Psoas muscle (tissue), 8 donors: Measurements from ENCODE around the gene CLEC2D. TPM values are rescaled to one million over a fixed set of nuclear protein-coding genes. Genes with fewer than 3 reads are reported as not detected.
"Not testable (repeated sequence)": the region's sequence is repeated elsewhere in the genome, so short reads cannot be mapped to it uniquely, and the experiment has no call there.

Experiments used
- ATAC-seq, 4 donors: fragments of 200-7000 bp; cut with Tn5 transposase; one replicate each; pipeline ENCODE4 v1.9.1; 2020; ENCODE audit warnings: moderate library complexity in 3 of 4, mild to moderate bottlenecking in 2 of 4
- DNase-seq, 2 donors: peaks; one replicate each; pipeline ENCODE4 v3.0.0-alpha.2; 2020
- H3K27ac ChIP-seq: fragments of 200-600 bp; one replicate; pipeline ENCODE4 v1.8.0; 2022
- H3K27me3 ChIP-seq, 3 donors: fragments of 200-600 bp in 1 of 3; one replicate each; pipeline versions ENCODE4 v1.6.1 to v1.8.0; 2013 to 2022; ENCODE audit warnings: low read length in 2 of 3, mild to moderate bottlenecking in 2 of 3, moderate library complexity in 1 of 3; ENCODE audit not compliant: insufficient read depth in 3 of 3
- H3K36me3 ChIP-seq, 2 donors: fragments of 200-600 bp in 1 of 2; one replicate each; pipeline versions ENCODE4 v1.6.1 to v1.8.0; 2013 to 2022; ENCODE audit warnings: low read depth in 1 of 2, mild to moderate bottlenecking in 1 of 2, moderate library complexity in 1 of 2; ENCODE audit not compliant: insufficient read depth in 1 of 2
- H3K4me1 ChIP-seq: fragments of 200-600 bp; one replicate; pipeline ENCODE4 v1.8.0; 2022
- H3K4me3 ChIP-seq: fragments of 200-600 bp; one replicate; pipeline ENCODE4 v1.8.0; 2022; ENCODE audit warnings: mild to moderate bottlenecking
- H3K9me3 ChIP-seq: fragments of 200-600 bp; one replicate; pipeline ENCODE4 v1.8.0; 2022
- WGBS, 3 donors: extraction: QIAGEN DNeasy Blood & Tissue Kit; methylation state at CpG; one replicate each; pipeline versions ENCODE4 v1.1.6 to v1.1.7; 2013; 5-methylcytosine and 5-hydroxymethylcytosine counted together
- intact Hi-C, 2 donors: fragments of 100-400 bp; cut with DNase I; formaldehyde crosslinking; loops; one replicate each; pipeline versions ENCODE4 v1.11.0 to v1.14.2; 2022
- polyA plus RNA-seq, 3 donors: library from polyadenylated mRNA; stranded (reverse); fragments of 200-250 nt; gene quantifications; one replicate each; pipeline ENCODE4 v1.2.3, GENCODE V29; 2013
- total RNA-seq, 4 donors: library from RNA; stranded (reverse); fragmentation: NEBNext Ultra II Directional in 2 of 4; extraction: Animal tissue kit (Norgen Biotek cat#: 25700) in 2 of 4; gene quantifications; one replicate each; pipeline versions ENCODE4 v1.2.1 to v1.2.4, GENCODE V29; 2021 to 2023
- TF ChIP-seq, protein P1 (sequence below): fragments of 200-600 bp; IDR thresholded peaks from one replicate; pipeline ENCODE4 v1.8.0; 2022; ENCODE audit warnings: antibody characterized with exemption
- donor health status: healthy with polysubstance abuse.
- donor health status: DM: no; HTN: no; CAD: no; lungs with moderate emphysema.
- donor health status: Bipolar disorder and iron deficiency.
- donor health status: healthy.
- donor health status: DM: yes; HTN: yes; CAD: no.
- donor health status: DM: no; HTN: no; CAD: no.
- donor health status: DM: no; HTN: no; CAD: no.
- donor health status: DM: yes; HTN: yes; CAD: no.

Gene CLEC2D
- total and polyA plus RNA-seq, 7 donors, result 0.42 to 2.5 (median 0.97) TPM

DNA sequence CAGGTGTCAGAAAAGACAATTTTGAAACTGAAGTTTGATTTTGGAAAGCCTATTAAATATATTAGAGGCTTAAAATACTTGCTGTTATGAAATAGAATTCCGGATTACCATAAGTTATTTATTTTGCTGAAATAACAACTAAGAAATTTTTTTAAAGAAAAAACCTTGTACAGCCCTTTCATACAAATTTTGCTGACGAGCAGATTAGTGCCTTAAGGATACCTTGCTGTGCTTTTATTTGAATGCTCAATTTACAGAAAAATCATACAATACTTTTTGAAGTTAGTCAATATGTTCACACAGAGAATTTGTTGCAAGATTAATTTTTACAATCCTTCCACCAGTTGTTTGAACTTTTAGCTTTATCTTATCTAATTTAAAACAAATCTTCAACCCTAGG lies 29.5 kb upstream of the CLEC2D start:
- Histone ChIP-seq H3K27me3 (no peaks in the 10 kb centered on the region), H3K4me1 (no peaks in the 10 kb centered on the region), H3K36me3 (no peaks in the 10 kb centered on the region), H3K4me3 (no peak overlapping the region), H3K9me3 (no peaks in the 10 kb centered on the region), H3K27ac (no peak overlapping the region)
- DNase-seq (no peak), ATAC-seq (no peak)
- TF ChIP-seq, protein P1, sequence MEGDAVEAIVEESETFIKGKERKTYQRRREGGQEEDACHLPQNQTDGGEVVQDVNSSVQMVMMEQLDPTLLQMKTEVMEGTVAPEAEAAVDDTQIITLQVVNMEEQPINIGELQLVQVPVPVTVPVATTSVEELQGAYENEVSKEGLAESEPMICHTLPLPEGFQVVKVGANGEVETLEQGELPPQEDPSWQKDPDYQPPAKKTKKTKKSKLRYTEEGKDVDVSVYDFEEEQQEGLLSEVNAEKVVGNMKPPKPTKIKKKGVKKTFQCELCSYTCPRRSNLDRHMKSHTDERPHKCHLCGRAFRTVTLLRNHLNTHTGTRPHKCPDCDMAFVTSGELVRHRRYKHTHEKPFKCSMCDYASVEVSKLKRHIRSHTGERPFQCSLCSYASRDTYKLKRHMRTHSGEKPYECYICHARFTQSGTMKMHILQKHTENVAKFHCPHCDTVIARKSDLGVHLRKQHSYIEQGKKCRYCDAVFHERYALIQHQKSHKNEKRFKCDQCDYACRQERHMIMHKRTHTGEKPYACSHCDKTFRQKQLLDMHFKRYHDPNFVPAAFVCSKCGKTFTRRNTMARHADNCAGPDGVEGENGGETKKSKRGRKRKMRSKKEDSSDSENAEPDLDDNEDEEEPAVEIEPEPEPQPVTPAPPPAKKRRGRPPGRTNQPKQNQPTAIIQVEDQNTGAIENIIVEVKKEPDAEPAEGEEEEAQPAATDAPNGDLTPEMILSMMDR, result no peak
- 84 to 91% (median 87%) methylated on average over 2 of the region's 2 CpGs for WGBS, 3 donors
- intact Hi-C loops, result no loop called here

DNA sequence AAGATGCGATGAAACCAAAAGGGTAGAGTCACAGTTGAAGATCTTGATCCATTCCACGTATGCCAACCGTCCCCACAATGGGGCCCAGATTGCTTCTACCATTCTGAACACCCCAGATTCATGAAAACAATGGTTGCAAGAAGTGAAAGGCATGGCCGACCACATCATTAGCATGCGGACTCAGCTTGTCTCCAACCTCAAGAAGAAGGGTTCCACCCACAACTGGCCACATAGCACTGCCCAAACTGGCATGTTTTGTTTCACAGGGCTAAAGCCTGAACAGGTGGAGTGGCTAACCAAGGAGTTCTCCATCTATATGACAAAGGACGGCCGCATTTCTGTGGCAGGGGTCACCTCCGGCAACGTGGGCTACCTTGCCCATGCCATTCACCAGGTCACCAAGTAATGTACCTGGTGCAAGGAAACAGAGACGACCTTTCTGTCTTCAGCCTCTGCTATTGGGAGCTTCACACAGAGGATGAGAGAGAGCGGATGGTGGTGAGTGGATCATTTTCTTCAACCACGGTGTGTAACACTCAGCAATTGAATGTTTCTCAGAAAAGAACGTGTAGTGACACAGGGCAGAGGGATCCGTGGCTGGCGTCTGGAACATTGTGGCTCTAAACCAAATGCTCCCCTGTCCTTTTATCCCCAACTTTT lies 26.8 kb upstream of the CLEC2D start:
- Histone ChIP-seq H3K9me3 (no peaks in the 10 kb centered on the region), H3K27ac (no peak overlapping the region), H3K27me3 (no peaks in the 10 kb centered on the region), H3K4me3 (no peak overlapping the region), H3K4me1 (no peaks in the 10 kb centered on the region), H3K36me3 (no peaks in the 10 kb centered on the region)
- TF ChIP-seq, protein P1, result no peak
- DNase-seq, result no peak
- WGBS, 3 donors, result 86 to 89% (median 88%) methylated on average over 15 of the region's 15 CpGs
- intact Hi-C loops, result no loop called here
- no peak for ATAC-seq

DNA sequence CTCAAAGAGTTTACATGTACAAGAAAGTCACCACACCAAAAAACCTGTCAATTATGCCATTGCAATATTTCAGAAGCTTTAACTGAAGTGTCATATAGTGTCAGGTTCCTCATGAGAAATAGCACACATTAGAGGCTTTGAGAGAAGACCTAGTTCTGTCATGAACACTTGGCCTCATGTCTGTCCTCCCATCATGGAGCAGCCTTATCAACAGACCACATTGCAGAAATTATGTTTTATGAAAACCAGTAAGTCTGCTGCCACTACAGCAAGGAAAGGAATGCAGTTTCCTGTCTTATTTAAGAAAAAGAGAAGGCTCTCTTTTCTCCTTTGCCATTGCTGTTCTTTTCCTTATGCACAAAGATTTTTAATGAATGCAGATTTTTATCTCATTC lies 26.2 kb upstream of the CLEC2D start:
- Histone ChIP-seq H3K4me3 (no peak overlapping the region), H3K27ac (no peak overlapping the region), H3K36me3 (no peaks in the 10 kb centered on the region), H3K27me3 (no peaks in the 10 kb centered on the region), H3K9me3 (no peaks in the 10 kb centered on the region), H3K4me1 (no peaks in the 10 kb centered on the region)
- TF ChIP-seq, protein P1, result no peak
- ATAC-seq (no peak), DNase-seq (no peak)
- intact Hi-C loops, result no loop called here

DNA sequence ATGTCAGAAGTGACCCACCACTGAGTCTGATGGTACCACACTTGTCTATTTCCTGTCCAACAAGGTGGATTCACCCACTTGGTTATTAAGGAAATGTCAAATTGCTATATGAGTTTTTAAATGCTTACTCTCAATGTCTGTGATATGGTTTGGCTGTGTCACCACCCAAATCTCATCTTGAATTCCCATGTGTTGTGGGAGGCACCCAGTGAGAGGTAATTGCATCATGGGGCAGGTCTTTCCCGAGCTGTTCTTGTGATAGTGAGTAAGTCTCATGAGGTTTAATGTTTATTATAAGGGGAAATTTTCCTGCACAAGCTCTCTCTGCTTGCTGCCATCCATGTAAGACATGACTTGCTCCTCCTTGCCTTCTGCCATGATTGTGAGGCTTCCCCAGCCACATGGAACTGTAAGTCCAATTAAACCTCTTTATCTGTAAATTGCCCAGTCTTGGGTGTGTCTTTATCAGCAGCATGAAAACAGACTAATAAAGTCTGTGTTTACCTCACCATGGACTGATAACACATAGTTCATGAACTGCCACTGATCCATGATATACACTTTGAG lies 24.4 kb upstream of the CLEC2D start:
- H3K4me3 ChIP-seq, H3K27me3 ChIP-seq, H3K4me1 ChIP-seq, ATAC-seq, DNase-seq, H3K27ac ChIP-seq, intact Hi-C loops, H3K36me3 ChIP-seq, H3K9me3 ChIP-seq: not testable (repeated sequence)
- 59 to 83% (median 76%) methylated on average over 1 of the region's 1 CpG for WGBS, 3 donors

DNA sequence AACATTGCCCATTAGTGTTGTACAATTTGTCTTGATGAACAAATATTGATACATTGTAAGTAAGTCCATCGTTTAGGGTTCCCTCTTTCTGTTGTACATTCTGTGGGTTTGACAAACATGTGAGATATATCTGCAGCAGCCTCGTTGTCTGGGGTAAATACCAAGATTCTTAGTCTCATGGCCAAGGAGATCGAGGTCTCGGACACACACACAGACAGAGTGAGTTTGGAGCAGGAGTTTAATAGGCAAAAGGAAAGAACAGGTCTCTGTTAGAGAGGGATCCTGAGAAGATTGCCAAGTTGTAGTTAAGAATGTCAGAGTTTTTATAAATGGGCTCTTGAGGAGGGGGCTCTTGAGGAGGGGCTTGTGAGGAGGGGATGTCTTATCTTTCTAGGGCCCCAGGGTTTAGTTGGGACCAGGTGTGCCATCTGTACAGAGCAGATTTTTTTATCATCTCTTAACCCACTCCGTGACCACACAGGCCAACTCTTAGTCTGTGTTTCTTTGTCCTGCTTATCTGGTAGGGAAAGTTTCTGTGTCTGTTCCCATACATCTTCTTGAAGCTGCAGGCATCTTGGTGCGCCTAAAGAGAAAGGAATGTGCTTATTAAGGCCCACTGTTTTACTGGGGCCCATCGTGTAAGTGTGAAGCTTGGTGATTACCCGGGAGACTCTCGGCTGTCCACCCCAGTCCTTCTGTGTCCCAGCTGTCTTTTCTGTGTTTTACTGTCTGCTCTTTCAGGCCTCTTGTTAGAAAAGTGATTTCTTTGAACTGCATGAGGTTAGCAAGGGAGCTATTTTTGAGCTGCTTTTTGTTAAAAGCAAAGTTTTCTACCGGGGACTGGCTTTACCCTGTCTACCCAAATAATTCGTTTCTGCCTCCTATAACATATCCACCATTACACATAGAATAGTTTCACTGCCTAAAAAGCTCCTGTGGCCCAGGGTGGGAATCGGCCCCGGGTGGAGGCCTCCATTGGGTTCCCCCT lies 22.4 kb upstream of the CLEC2D start:
- Histone ChIP-seq H3K27ac (peak overlapping the region; percentile 79), H3K9me3 (no peaks in the 10 kb centered on the region), H3K36me3 (no peaks in the 10 kb centered on the region), H3K4me3 (peak overlapping the region; percentile 74), H3K27me3 (no peaks in the 10 kb centered on the region), H3K4me1 (peaks cover 9% of the 10 kb centered on the region)
- TF ChIP-seq, protein P1, result no peak
- intact Hi-C loops, result no loop called here
- DNase-seq (no peak), ATAC-seq (no peak)
- 40 to 42% (median 41%) methylated on average over 13 of the region's 13 CpGs for WGBS, 3 donors
